HEK293 (cell line): ENCODE measurements around the gene HMGN2.

Experiments used
- KLF7 ChIP-seq: fragments of 450-650 bp; formaldehyde crosslinking; IDR thresholded peaks from 2 replicates; pipeline ENCODE4 v1.5.1; 2016; ENCODE audit warnings: missing biosample characterization, missing genetic modification characterization, borderline replicate concordance
- MYNN ChIP-seq: fragments of 450-650 bp; formaldehyde crosslinking; IDR thresholded peaks from 2 replicates; pipeline ENCODE4 v1.5.1; 2016; ENCODE audit warnings: missing biosample characterization, missing genetic modification characterization, borderline replicate concordance
- SETDB1 ChIP-seq: IDR thresholded peaks from one replicate; pipeline ENCODE4 v1.6.1; 2017; ENCODE audit warnings: mild to moderate bottlenecking, low read length, moderate library complexity, mixed read lengths; ENCODE audit not compliant: insufficient read length
- SP3 ChIP-seq: fragments of 450-650 bp; formaldehyde crosslinking; IDR thresholded peaks from 2 replicates; pipeline ENCODE4 v1.5.1; 2016; ENCODE audit warnings: missing biosample characterization, missing genetic modification characterization
- ZBTB48 ChIP-seq: fragments of 450-650 bp; formaldehyde crosslinking; IDR thresholded peaks from 2 replicates; pipeline ENCODE4 v1.5.1; 2016; ENCODE audit warnings: missing biosample characterization, missing genetic modification characterization
- ZEB2 ChIP-seq: fragments of 450-650 bp; formaldehyde crosslinking; IDR thresholded peaks from 2 replicates; pipeline ENCODE4 v1.5.1; 2016; ENCODE audit warnings: missing biosample characterization, missing genetic modification characterization
- ZFP3 ChIP-seq: fragments of 450-650 bp; formaldehyde crosslinking; IDR thresholded peaks from 2 replicates; pipeline ENCODE4 v1.5.1; 2016; ENCODE audit warnings: low read depth, missing biosample characterization, missing genetic modification characterization
- ZFP69B ChIP-seq: fragments of 450-650 bp; formaldehyde crosslinking; IDR thresholded peaks from 2 replicates; pipeline ENCODE4 v1.5.1; 2016; ENCODE audit warnings: missing biosample characterization, missing genetic modification characterization
- ZIC2 ChIP-seq: fragments of 450-650 bp; formaldehyde crosslinking; IDR thresholded peaks from 2 replicates; pipeline ENCODE4 v1.5.1; 2016; ENCODE audit warnings: missing biosample characterization, missing genetic modification characterization
- ZNF112 ChIP-seq: fragments of 450-650 bp; formaldehyde crosslinking; IDR thresholded peaks from 2 replicates; pipeline ENCODE4 v1.5.0; 2017; ENCODE audit warnings: missing biosample characterization, missing genetic modification characterization
- ZNF146 ChIP-seq: fragments of 450-650 bp; formaldehyde crosslinking; IDR thresholded peaks from 2 replicates; pipeline ENCODE4 v1.5.1; 2016; ENCODE audit warnings: missing biosample characterization, missing genetic modification characterization
- ZNF175 ChIP-seq: fragments of 450-650 bp; formaldehyde crosslinking; IDR thresholded peaks from 2 replicates; pipeline ENCODE4 v1.5.1; 2016; ENCODE audit warnings: missing biosample characterization, missing genetic modification characterization
- ZNF221 ChIP-seq: fragments of 450-650 bp; formaldehyde crosslinking; IDR thresholded peaks from 2 replicates; pipeline ENCODE4 v1.5.1; 2017; ENCODE audit warnings: missing biosample characterization, missing genetic modification characterization, borderline replicate concordance
- ZNF239 ChIP-seq: fragments of 450-650 bp; formaldehyde crosslinking; IDR thresholded peaks from 2 replicates; pipeline ENCODE4 v1.5.1; 2016; ENCODE audit warnings: missing biosample characterization, missing genetic modification characterization
- ZNF274 ChIP-seq, 2 experiments: fragments of 200-500 bp in 1 of 2; fragments of 450-650 bp in 1 of 2; sonication (Bioruptor generic) in 1 of 2; formaldehyde crosslinking in 1 of 2; IDR thresholded peaks; 2 replicates each; pipeline versions ENCODE4 v1.5.1 to v1.6.1; 2014 to 2016; ENCODE audit warnings: borderline replicate concordance in 1 of 2, inconsistent platforms in 1 of 2, low read length in 1 of 2, missing biosample characterization in 1 of 2, missing genetic modification characterization in 1 of 2
- ZNF366 ChIP-seq: fragments of 450-650 bp; formaldehyde crosslinking; conservative IDR thresholded peaks from 2 replicates; pipeline ENCODE4 v1.5.1; 2016; ENCODE audit warnings: missing biosample characterization, missing genetic modification characterization
- ZNF394 ChIP-seq: fragments of 450-650 bp; formaldehyde crosslinking; IDR thresholded peaks from 2 replicates; pipeline ENCODE4 v1.5.1; 2016; ENCODE audit warnings: missing biosample characterization, missing genetic modification characterization, mild to moderate bottlenecking, moderate library complexity, borderline replicate concordance
- ZNF473 ChIP-seq: fragments of 450-650 bp; formaldehyde crosslinking; IDR thresholded peaks from 2 replicates; pipeline ENCODE4 v1.5.1; 2017; ENCODE audit warnings: missing biosample characterization, missing genetic modification characterization
- ZNF501 ChIP-seq: fragments of 450-650 bp; formaldehyde crosslinking; IDR thresholded peaks from 2 replicates; pipeline ENCODE4 v1.5.1; 2016; ENCODE audit warnings: missing biosample characterization, missing genetic modification characterization
- ZNF544 ChIP-seq: fragments of 450-650 bp; formaldehyde crosslinking; IDR thresholded peaks from 2 replicates; pipeline ENCODE4 v1.5.0; 2017; ENCODE audit warnings: missing biosample characterization, missing genetic modification characterization
- ZNF558 ChIP-seq: fragments of 450-650 bp; formaldehyde crosslinking; IDR thresholded peaks from 2 replicates; pipeline ENCODE4 v1.5.1; 2016; ENCODE audit warnings: missing biosample characterization, missing genetic modification characterization
- ZNF600 ChIP-seq: fragments of 450-650 bp; formaldehyde crosslinking; IDR thresholded peaks from 2 replicates; pipeline ENCODE4 v1.5.1; 2016; ENCODE audit warnings: missing biosample characterization, missing genetic modification characterization
- ZNF670 ChIP-seq: fragments of 450-650 bp; formaldehyde crosslinking; IDR thresholded peaks from 2 replicates; pipeline ENCODE4 v1.5.1; 2016; ENCODE audit warnings: missing biosample characterization, missing genetic modification characterization, low read depth
- ZNF677 ChIP-seq: fragments of 450-650 bp; IDR thresholded peaks from 2 replicates; pipeline ENCODE4 v1.5.0; 2018; ENCODE audit warnings: missing biosample characterization, mild to moderate bottlenecking, missing genetic modification characterization, moderate library complexity
- ZNF701 ChIP-seq: fragments of 450-650 bp; formaldehyde crosslinking; IDR thresholded peaks from 2 replicates; pipeline ENCODE4 v1.5.1; 2016; ENCODE audit warnings: missing biosample characterization, missing genetic modification characterization
- ZNF777 ChIP-seq: fragments of 450-650 bp; formaldehyde crosslinking; IDR thresholded peaks from 2 replicates; pipeline ENCODE4 v1.5.1; 2017; ENCODE audit warnings: missing biosample characterization, missing genetic modification characterization, borderline replicate concordance
- ZNF837 ChIP-seq: fragments of 450-650 bp; formaldehyde crosslinking; IDR thresholded peaks from 2 replicates; pipeline ENCODE4 v1.5.1; 2016; ENCODE audit warnings: missing biosample characterization, missing genetic modification characterization
- TF ChIP-seq, protein P1 (sequence below): fragments of 450-650 bp; formaldehyde crosslinking; IDR thresholded peaks from 2 replicates; pipeline ENCODE4 v1.5.1; 2016; ENCODE audit warnings: missing biosample characterization, missing genetic modification characterization
- TF ChIP-seq, protein P2 (sequence below): fragments of 450-650 bp; formaldehyde crosslinking; IDR thresholded peaks from 2 replicates; pipeline ENCODE4 v1.5.1; 2016; ENCODE audit warnings: missing biosample characterization, missing genetic modification characterization
- TF ChIP-seq, protein P3 (sequence below): fragments of 450-650 bp; formaldehyde crosslinking; IDR thresholded peaks from 2 replicates; pipeline ENCODE4 v1.5.1; 2016; ENCODE audit warnings: missing biosample characterization, missing genetic modification characterization
- TF ChIP-seq, protein P4 (sequence below): fragments of 450-650 bp; formaldehyde crosslinking; IDR thresholded peaks from 2 replicates; pipeline ENCODE4 v1.5.0; 2017; ENCODE audit warnings: missing biosample characterization, missing genetic modification characterization, borderline replicate concordance
- TF ChIP-seq, protein P5 (sequence below): fragments of 450-650 bp; formaldehyde crosslinking; IDR thresholded peaks from 2 replicates; pipeline ENCODE4 v1.5.1; 2016; ENCODE audit warnings: missing biosample characterization, missing genetic modification characterization

HMGN2 gene

DNA sequence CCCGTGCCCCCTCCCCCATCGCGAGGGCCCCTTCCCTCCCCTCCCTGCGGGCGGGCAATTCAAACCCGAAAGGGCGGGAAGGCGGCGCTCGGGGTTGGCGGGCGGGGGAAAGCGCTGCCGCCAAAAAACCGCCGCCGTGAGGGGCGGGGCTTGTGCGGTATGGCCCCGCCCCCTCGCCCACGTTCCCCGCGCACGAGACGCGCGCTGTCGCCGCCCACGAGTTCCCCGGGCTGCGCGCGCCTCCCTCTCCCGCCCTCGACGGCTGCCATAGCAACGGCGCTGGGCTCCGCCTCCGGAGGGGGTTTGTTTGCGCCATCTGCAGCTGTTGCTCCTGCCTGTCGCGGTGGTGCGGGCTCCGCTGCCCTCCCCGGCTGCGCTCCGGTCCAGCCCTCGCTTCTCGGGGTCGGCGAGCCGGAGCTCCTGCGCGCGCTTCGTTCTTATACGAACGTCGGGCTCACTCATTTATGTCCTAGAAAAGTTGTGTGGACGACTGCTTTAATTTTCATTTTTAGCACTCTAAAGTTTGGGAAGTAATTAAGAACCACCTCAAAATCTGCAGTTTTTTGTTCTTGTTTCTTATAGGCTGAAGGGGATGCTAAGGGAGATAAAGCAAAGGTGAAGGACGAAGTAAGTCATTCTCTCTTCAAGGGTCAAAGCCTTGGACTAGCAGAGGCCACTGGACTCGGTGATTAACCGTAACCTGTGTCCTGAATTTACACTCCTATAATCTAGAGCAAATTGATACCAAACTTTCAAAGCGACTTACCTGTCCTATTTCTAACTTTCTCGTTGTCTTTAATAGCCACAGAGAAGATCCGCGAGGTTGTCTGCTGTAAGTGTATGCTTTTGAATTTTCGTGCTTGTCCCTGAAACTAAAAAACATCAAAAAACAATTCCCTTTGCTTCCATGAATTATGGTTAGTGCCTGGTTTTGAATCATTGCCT is 933 bp downstream of the HMGN2 start (continued):
- no peak for TF ChIP-seq ZFP69B
- peak; percentile 26; the same call in 1 of the 2 replicates for TF ChIP-seq ZNF600 (tag by site-specific recombination)
- no peak for TF ChIP-seq ZNF146
- peak; percentile 91 for TF ChIP-seq SP3
- TF ChIP-seq ZFP3 (tag by site-specific recombination), result no peak
- TF ChIP-seq, protein P1, sequence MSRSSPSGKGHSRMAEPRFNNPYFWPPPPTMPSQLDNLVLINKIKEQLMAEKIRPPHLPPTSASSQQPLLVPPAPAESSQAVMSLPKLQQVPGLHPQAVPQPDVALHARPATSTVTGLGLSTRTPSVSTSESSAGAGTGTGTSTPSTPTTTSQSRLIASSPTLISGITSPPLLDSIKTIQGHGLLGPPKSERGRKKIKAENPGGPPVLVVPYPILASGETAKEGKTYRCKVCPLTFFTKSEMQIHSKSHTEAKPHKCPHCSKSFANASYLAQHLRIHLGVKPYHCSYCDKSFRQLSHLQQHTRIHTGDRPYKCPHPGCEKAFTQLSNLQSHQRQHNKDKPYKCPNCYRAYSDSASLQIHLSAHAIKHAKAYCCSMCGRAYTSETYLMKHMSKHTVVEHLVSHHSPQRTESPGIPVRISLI (tag by site-specific recombination), result no peak
- no peak for TF ChIP-seq ZIC2 (tag by site-specific recombination)
- TF ChIP-seq KLF7 (tag by site-specific recombination), result no peak
- no peak for TF ChIP-seq ZNF394 (tag by site-specific recombination)
- no peak; the same call in 1 of the 2 replicates for TF ChIP-seq ZNF501
- TF ChIP-seq, protein P2, sequence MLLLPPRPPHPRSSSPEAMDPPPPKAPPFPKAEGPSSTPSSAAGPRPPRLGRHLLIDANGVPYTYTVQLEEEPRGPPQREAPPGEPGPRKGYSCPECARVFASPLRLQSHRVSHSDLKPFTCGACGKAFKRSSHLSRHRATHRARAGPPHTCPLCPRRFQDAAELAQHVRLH, result no peak
- TF ChIP-seq ZNF670 (tag by site-specific recombination), result no peak
- TF ChIP-seq, protein P3, sequence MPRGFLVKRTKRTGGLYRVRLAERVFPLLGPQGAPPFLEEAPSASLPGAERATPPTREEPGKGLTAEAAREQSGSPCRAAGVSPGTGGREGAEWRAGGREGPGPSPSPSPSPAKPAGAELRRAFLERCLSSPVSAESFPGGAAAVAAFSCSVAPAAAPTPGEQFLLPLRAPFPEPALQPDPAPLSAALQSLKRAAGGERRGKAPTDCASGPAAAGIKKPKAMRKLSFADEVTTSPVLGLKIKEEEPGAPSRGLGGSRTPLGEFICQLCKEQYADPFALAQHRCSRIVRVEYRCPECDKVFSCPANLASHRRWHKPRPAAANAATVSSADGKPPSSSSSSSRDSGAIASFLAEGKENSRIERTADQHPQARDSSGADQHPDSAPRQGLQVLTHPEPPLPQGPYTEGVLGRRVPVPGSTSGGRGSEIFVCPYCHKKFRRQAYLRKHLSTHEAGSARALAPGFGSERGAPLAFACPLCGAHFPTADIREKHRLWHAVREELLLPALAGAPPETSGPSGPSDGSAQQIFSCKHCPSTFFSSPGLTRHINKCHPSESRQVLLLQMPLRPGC (tag by site-specific recombination), result peak; percentile 24; the same call in 1 of the 2 replicates
- TF ChIP-seq ZNF112 (tag by site-specific recombination), result no peak
- TF ChIP-seq ZNF558, result no peak
- peak; percentile 66 for TF ChIP-seq ZEB2
- TF ChIP-seq ZNF274 (IDR thresholded peaks at IDR 0.05; ENCODE audit: low read length), result no peak
- no peak for TF ChIP-seq ZNF274 (tag by site-specific recombination; IDR thresholded peaks at IDR 0.05; ENCODE audit: borderline replicate concordance)
- TF ChIP-seq, protein P4, sequence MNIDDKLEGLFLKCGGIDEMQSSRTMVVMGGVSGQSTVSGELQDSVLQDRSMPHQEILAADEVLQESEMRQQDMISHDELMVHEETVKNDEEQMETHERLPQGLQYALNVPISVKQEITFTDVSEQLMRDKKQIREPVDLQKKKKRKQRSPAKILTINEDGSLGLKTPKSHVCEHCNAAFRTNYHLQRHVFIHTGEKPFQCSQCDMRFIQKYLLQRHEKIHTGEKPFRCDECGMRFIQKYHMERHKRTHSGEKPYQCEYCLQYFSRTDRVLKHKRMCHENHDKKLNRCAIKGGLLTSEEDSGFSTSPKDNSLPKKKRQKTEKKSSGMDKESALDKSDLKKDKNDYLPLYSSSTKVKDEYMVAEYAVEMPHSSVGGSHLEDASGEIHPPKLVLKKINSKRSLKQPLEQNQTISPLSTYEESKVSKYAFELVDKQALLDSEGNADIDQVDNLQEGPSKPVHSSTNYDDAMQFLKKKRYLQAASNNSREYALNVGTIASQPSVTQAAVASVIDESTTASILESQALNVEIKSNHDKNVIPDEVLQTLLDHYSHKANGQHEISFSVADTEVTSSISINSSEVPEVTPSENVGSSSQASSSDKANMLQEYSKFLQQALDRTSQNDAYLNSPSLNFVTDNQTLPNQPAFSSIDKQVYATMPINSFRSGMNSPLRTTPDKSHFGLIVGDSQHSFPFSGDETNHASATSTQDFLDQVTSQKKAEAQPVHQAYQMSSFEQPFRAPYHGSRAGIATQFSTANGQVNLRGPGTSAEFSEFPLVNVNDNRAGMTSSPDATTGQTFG (tag by site-specific recombination), result no peak
- TF ChIP-seq, protein P5, sequence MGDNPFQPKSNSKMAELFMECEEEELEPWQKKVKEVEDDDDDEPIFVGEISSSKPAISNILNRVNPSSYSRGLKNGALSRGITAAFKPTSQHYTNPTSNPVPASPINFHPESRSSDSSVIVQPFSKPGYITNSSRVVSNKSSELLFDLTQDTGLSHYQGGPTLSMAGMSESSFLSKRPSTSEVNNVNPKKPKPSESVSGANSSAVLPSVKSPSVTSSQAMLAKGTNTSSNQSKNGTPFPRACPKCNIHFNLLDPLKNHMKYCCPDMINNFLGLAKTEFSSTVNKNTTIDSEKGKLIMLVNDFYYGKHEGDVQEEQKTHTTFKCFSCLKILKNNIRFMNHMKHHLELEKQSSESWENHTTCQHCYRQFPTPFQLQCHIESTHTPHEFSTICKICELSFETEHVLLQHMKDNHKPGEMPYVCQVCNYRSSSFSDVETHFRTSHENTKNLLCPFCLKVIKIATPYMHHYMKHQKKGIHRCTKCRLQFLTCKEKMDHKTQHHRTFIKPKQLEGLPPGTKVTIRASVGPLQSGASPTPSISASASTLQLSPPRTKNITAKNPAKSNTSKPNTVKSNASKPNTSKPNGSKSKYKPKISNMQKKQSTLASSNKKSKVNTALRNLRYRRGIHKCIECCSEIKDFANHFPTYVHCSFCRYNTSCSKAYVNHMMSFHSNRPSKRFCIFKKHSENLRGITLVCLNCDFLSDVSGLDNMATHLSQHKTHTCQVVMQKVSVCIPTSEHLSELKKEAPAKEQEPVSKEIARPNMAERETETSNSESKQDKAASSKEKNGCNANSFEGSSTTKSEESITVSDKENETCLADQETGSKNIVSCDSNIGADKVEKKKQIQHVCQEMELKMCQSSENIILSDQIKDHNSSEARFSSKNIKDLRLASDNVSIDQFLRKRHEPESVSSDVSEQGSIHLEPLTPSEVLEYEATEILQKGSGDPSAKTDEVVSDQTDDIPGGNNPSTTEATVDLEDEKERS (tag by site-specific recombination), result no peak
- TF ChIP-seq ZNF837 (tag by site-specific recombination), result no peak
- no peak for TF ChIP-seq ZNF777 (tag by site-specific recombination)
- no peak for TF ChIP-seq ZNF473 (tag by site-specific recombination)
- TF ChIP-seq SETDB1, result no peak
- TF ChIP-seq MYNN (tag by site-specific recombination), result no peak
- no peak for TF ChIP-seq ZBTB48 (tag by site-specific recombination)
- TF ChIP-seq ZNF175 (tag by site-specific recombination), result no peak
- no peak for TF ChIP-seq ZNF239 (tag by site-specific recombination)
- TF ChIP-seq ZNF544, result no peak
- no peak for TF ChIP-seq ZNF221 (tag by site-specific recombination)
- no peak for TF ChIP-seq ZNF366 (tag by site-specific recombination)
- no peak for TF ChIP-seq ZNF701 (tag by site-specific recombination)
- no peak for TF ChIP-seq ZNF677 (tag by site-specific recombination)
